Stimulated activated naive B cell treated with anti-CD40 and anti-IgM and Interleukin-4, amounts not matched to agents 10 μg/mL and 1 μg/mL and 100 μg/mL, for 72 hours (primary cell): ENCODE data around the gene IL11RA.

ENCODE experiments used
- ATAC-seq, 2 donors: fragments of 150-1000 bp; cut with Tn5 transposase; replicated peaks; 2 replicates each; pipeline ENCODE4 v1.10.0; 2021; ENCODE audit warnings: moderate library complexity in 1 of 2
- DNase-seq: peaks from one replicate; pipeline ENCODE4 v3.0.0; 2021
- H3K27ac Mint-ChIP-seq: one replicate; pipeline ENCODE4 v1.8.0; 2022; ENCODE audit warnings: mild to moderate bottlenecking, mixed read lengths
- H3K27me3 Mint-ChIP-seq, 2 donors: one replicate each; pipeline ENCODE4 v1.8.0; 2022; ENCODE audit warnings: mixed read lengths in 2 of 2
- H3K36me3 Mint-ChIP-seq, 2 donors: one replicate each; pipeline ENCODE4 v1.8.0; 2022; ENCODE audit warnings: mixed read lengths in 2 of 2, mild to moderate bottlenecking in 1 of 2
- H3K4me1 Mint-ChIP-seq, 2 donors: one replicate each; pipeline ENCODE4 v1.8.0; 2022; ENCODE audit warnings: mixed read lengths in 2 of 2, mild to moderate bottlenecking in 1 of 2
- H3K4me3 Mint-ChIP-seq, 2 donors: one replicate each; pipeline ENCODE4 v1.8.0; 2022; ENCODE audit warnings: mild to moderate bottlenecking in 2 of 2, mixed read lengths in 2 of 2, moderate library complexity in 1 of 2
- H3K9me3 Mint-ChIP-seq, 2 donors: one replicate each; pipeline ENCODE4 v1.8.0; 2022; ENCODE audit warnings: mixed read lengths in 2 of 2, mild to moderate bottlenecking in 1 of 2

The IL11RA gene

GRCh38 chr9:34623374-34624235 lies 28.4 kb upstream of the IL11RA start:
- Mint-ChIP-seq H3K9me3 (peaks cover 0 to 2% of the 10 kb centered on the region in 2 donors), H3K27ac (peak overlapping the region; percentile 84), H3K27me3 (peaks cover 59 to 70% of the 10 kb centered on the region in 2 donors), H3K4me1 (peaks cover 29 to 44% of the 10 kb centered on the region in 2 donors), H3K4me3 (peak overlapping the region; percentile 56 to 59), H3K36me3 (peaks cover 2 to 4% of the 10 kb centered on the region in 2 donors)
- no peak for ATAC-seq
- no peak for DNase-seq

- peaks cover 27 to 44% of the 10 kb centered on the region in 2 donors for H3K4me1 Mint-ChIP-seq
- H3K4me3 Mint-ChIP-seq = no peak overlapping the region
- H3K27ac Mint-ChIP-seq = no peak overlapping the region
- peaks cover 67 to 79% of the 10 kb centered on the region in 2 donors for H3K27me3 Mint-ChIP-seq
- no peak for ATAC-seq
- DNase-seq = no peak
- peaks cover 0 to 2% of the 10 kb centered on the region in 2 donors for H3K9me3 Mint-ChIP-seq
- H3K36me3 Mint-ChIP-seq = peaks cover 2 to 4% of the 10 kb centered on the region in 2 donors
Observed at GRCh38 chr9:34624475-34625185, 27.4 kb upstream of the IL11RA start.

DNA sequence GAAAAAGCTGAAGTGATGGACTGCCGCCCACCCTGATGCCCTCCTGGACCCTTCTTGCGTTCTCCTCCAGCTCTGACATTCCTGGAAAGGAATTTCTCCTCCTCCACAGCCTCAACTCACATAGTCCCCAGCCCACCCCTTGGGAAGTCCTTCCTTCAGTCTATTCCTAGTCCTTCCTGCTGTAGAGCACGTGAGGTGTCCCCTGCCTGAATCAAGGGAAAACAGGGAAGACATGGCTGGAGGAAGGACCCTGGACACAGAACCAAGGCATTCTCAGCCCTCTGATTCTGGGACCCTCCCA lies 26.8 kb upstream of the IL11RA start:
- Mint-ChIP-seq H3K9me3 (peaks cover 0 to 2% of the 10 kb centered on the region in 2 donors), H3K4me1 (peaks cover 25 to 39% of the 10 kb centered on the region in 2 donors), H3K36me3 (peaks cover 2 to 4% of the 10 kb centered on the region in 2 donors), H3K27me3 (peaks cover 69 to 85% of the 10 kb centered on the region in 2 donors), H3K4me3 (no peak overlapping the region), H3K27ac (no peak overlapping the region)
- DNase-seq (no peak), ATAC-seq (no peak)

DNA sequence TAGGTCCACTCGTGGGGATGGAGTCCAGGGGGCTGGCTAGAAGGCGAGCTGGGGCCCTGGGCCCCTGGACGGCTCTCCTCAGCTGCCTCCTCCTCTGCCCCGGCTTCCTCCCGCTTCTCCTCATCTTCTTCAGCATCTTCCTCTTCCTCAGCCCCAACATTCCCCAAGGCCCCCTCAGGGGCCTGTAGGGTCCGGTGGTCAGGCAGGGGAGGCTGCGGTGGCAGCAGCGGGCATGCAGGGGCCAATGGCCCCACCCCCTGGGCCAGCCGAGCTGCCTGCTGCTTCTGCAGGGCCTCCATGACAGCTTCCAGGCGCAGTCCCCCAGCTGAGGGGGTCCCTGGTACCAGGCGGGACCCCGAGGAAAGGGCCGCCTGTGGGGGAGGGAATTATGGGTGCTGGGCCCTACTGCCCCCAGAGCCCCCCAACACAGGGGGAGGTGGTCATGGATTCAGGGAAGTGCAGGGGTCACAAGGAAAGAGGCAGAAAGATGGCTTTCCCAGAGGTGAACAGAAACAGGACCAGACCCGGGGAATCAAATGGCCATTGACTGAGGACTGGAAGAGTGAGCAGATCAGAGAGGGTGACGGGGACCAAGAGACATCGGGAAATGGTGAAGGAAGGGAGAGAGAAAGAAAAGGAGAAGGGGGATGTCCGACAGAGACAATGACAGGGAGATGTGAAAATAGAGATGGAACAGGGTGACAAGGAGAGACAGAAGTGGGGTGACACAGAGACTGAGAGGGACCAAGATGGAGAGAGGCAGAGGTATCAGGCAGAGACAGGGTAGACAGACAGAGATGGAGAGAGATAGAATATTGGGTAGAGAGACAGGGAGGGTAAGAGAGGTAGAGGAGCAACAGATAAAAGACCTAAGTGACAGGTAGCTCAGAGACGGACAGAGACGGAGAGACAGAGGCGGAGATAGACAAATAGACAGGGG lies 24.0 kb upstream of the IL11RA start:
- DNase-seq (no peak), ATAC-seq (peak in 1 of 2 donors; percentile 8)
- Mint-ChIP-seq H3K27me3 (peaks cover 64 to 74% of the 10 kb centered on the region in 2 donors), H3K4me3 (peak overlapping the region; percentile 77 to 81), H3K4me1 (peaks cover 22 to 28% of the 10 kb centered on the region in 2 donors), H3K9me3 (peaks cover 0 to 2% of the 10 kb centered on the region in 2 donors), H3K27ac (peak overlapping the region; percentile 4), H3K36me3 (peaks cover 5 to 10% of the 10 kb centered on the region in 2 donors)

GRCh38 chr9:34628656-34629490 lies 23.1 kb upstream of the IL11RA start, which contains the start of gene ARID3C:
ARID3C (minus strand) TSS chr9:34629066; CDS start chr9:34628014, 1,052 bp downstream.
- ATAC-seq (peak; percentile 76 to 79), DNase-seq (peak; percentile 15)
- peaks cover 19 to 24% of the 10 kb centered on the region in 2 donors for H3K4me1 Mint-ChIP-seq
- peaks cover 57 to 66% of the 10 kb centered on the region in 2 donors for H3K27me3 Mint-ChIP-seq
- H3K9me3 Mint-ChIP-seq = no peaks in the 10 kb centered on the region
- H3K4me3 Mint-ChIP-seq = peak within 1 kb of the TSS; percentile 79 to 83
- H3K36me3 Mint-ChIP-seq = peaks cover 2 to 11% of the 10 kb centered on the region in 2 donors
- H3K27ac Mint-ChIP-seq = peak within 1 kb of the TSS; percentile 40

DNA sequence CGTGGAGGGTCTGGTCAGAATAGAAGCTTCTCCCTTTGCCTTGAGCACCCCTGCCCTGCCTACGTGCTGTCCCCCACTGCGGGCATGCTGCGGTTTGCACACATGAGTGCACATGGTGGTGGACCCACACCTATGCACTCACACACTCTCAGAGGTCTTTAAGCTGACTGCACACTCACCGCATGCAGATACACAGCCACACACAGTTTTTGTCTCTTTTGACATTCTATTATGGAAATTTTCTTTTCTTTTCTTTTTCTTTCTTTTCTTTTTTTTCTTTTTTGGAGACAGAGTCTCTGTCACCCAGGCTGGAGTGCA lies 22.5 kb upstream of the IL11RA start:
- Mint-ChIP-seq H3K27ac (peak overlapping the region; percentile 40), H3K4me3 (peak overlapping the region; percentile 79 to 83), H3K27me3 (peaks cover 55 to 63% of the 10 kb centered on the region in 2 donors), H3K4me1 (peaks cover 18 to 25% of the 10 kb centered on the region in 2 donors), H3K9me3 (no peaks in the 10 kb centered on the region), H3K36me3 (peaks cover 2 to 16% of the 10 kb centered on the region in 2 donors)
- no peak for DNase-seq
- peak; percentile 2 to 8 for ATAC-seq

DNA sequence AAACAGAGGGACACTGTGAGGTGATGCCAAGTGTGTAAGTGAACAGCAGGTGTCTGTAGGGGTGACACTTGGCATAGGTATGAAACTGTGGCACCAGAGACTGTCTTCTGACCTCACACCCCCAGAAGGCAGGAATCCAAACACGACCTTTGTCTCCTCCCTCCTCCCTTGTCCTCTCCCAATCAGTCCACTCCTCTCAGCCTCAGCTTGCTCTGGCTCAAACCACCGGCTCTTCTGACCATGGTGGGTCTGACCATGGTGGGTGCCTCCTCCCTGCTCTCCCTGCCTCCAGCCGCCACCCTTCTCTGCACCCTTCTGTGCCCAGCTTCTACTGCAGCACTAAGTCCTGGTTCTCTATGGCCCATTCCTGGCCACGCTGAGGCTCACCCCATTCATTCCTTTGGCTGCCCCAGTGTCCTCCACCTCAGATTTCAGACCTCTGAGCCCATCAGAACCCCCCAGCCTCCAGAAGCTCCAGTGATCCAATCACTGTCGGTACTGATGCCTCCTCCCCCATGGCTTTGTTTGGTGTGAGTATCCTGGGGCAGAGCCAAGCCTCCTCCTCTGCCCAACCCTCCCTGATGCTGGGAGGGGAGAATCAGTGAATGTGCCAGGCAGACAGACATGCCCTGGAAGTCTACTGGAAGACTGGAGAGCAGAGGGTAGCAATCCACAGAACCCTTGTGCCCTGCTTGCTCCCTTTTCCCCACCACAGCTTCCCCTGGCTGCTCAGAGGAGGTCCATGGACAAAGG lies 21.4 kb upstream of the IL11RA start:
- ATAC-seq = no peak
- H3K4me1 Mint-ChIP-seq = peaks cover 20 to 34% of the 10 kb centered on the region in 2 donors
- peaks cover 47 to 54% of the 10 kb centered on the region in 2 donors for H3K27me3 Mint-ChIP-seq
- peaks cover 8 to 26% of the 10 kb centered on the region in 2 donors for H3K36me3 Mint-ChIP-seq
- H3K4me3 Mint-ChIP-seq = peak overlapping the region in 1 of 2 donors; percentile 27
- DNase-seq = no peak
- H3K9me3 Mint-ChIP-seq = no peaks in the 10 kb centered on the region
- no peak overlapping the region for H3K27ac Mint-ChIP-seq

DNA sequence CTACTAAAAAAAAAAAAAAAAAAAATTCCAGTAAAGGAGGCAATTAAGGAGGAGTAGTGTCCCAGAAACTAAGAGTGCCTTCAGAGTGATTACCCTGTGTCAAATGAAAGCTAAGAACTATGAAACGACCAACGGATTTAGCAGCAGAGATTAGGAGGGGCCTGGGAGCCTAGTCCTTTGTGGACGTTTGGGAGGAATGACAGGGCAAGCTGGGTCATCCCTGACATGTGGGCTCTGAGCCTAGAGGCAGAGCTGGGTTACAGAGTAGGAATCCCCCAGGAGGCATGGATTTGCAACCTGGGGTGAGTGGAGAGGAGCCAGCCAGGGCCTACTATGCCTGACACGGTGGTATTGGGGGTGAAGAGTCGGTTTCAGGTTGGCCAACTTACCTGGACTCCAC lies 18.8 kb upstream of the IL11RA start:
- ATAC-seq (no peak), DNase-seq (no peak)
- H3K4me3 Mint-ChIP-seq = no peak overlapping the region
- no peaks in the 10 kb centered on the region for H3K9me3 Mint-ChIP-seq
- peaks cover 33 to 49% of the 10 kb centered on the region in 2 donors for H3K4me1 Mint-ChIP-seq
- peaks cover 12 to 36% of the 10 kb centered on the region in 2 donors for H3K36me3 Mint-ChIP-seq
- peaks cover 22 to 28% of the 10 kb centered on the region in 2 donors for H3K27me3 Mint-ChIP-seq
- no peak overlapping the region for H3K27ac Mint-ChIP-seq

- Mint-ChIP-seq H3K4me3 (no peak overlapping the region), H3K4me1 (peaks cover 33 to 46% of the 10 kb centered on the region in 2 donors), H3K36me3 (peaks cover 12 to 36% of the 10 kb centered on the region in 2 donors), H3K9me3 (no peaks in the 10 kb centered on the region), H3K27ac (peak overlapping the region; percentile 43), H3K27me3 (peaks cover 17 to 21% of the 10 kb centered on the region in 2 donors)
- ATAC-seq (peak; percentile 32 to 35), DNase-seq (peak; percentile 39)
Observed at GRCh38 chr9:34633851-34634550, 18.0 kb upstream of the IL11RA start.

GRCh38 chr9:34634551-34635248 lies 17.3 kb upstream of the IL11RA start:
- Mint-ChIP-seq H3K27me3 (peaks cover 11 to 14% of the 10 kb centered on the region in 2 donors), H3K4me3 (no peak overlapping the region), H3K36me3 (peaks cover 12 to 36% of the 10 kb centered on the region in 2 donors), H3K9me3 (no peaks in the 10 kb centered on the region), H3K4me1 (peaks cover 28 to 41% of the 10 kb centered on the region in 2 donors), H3K27ac (no peak overlapping the region)
- no peak for ATAC-seq
- no peak for DNase-seq

GRCh38 chr9:34635556-34635955 lies 16.4 kb upstream of the IL11RA start:
- DNase-seq (no peak), ATAC-seq (no peak)
- Mint-ChIP-seq H3K4me3 (peak overlapping the region; percentile 61 to 63), H3K36me3 (peaks cover 12 to 36% of the 10 kb centered on the region in 2 donors), H3K27ac (no peak overlapping the region), H3K4me1 (peaks cover 27 to 41% of the 10 kb centered on the region in 2 donors), H3K9me3 (no peaks in the 10 kb centered on the region), H3K27me3 (peaks cover 4 to 5% of the 10 kb centered on the region in 2 donors)
